Fibroblast of mammary gland (primary cell): ENCODE data around the gene LIPM.
A peak's percentile ranks its signal among the peaks of the same experiment; 100 is the strongest.

Experiments used
- DNase-seq: peaks from one replicate; pipeline ENCODE4 v3.0.0-alpha.2; 2010; ENCODE audit warnings: low read depth
- H3K4me3 ChIP-seq: 2 replicates; pipeline ENCODE4 v1.5.1; 2011; ENCODE audit warnings: low read depth, mild to moderate bottlenecking, low read length, moderate library complexity; ENCODE audit not compliant: control insufficient read depth
- TF ChIP-seq, protein P1 (sequence below): conservative IDR thresholded peaks from 2 replicates; pipeline ENCODE4 v1.5.1; 2011; ENCODE audit warnings: low read depth, low read length, inconsistent platforms; ENCODE audit not compliant: control insufficient read depth, insufficient read depth

Gene LIPM

DNA sequence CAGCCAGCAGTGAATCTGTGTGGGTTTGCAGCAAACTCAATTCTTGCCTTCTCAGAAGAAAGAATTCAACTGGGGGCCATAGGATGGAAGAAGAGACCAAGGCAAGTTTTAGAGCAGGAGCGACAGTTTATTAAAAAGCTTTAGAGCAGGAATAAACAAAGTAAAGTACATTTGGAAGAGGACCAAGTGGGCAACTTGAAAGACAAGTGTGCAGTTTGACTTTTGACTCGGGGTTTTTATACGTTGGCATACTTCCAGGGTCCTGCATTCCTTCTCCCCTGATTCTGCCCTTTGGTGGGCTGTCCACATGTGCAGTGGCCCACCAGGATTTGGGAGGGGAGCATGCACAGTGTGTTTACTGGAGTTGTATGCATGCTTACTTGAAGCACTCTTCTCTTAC lies 52.2 kb downstream of the LIPM start:
- TF ChIP-seq, protein P1, sequence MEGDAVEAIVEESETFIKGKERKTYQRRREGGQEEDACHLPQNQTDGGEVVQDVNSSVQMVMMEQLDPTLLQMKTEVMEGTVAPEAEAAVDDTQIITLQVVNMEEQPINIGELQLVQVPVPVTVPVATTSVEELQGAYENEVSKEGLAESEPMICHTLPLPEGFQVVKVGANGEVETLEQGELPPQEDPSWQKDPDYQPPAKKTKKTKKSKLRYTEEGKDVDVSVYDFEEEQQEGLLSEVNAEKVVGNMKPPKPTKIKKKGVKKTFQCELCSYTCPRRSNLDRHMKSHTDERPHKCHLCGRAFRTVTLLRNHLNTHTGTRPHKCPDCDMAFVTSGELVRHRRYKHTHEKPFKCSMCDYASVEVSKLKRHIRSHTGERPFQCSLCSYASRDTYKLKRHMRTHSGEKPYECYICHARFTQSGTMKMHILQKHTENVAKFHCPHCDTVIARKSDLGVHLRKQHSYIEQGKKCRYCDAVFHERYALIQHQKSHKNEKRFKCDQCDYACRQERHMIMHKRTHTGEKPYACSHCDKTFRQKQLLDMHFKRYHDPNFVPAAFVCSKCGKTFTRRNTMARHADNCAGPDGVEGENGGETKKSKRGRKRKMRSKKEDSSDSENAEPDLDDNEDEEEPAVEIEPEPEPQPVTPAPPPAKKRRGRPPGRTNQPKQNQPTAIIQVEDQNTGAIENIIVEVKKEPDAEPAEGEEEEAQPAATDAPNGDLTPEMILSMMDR = no peak
- no peak overlapping the region for H3K4me3 ChIP-seq
- no peak for DNase-seq

DNA sequence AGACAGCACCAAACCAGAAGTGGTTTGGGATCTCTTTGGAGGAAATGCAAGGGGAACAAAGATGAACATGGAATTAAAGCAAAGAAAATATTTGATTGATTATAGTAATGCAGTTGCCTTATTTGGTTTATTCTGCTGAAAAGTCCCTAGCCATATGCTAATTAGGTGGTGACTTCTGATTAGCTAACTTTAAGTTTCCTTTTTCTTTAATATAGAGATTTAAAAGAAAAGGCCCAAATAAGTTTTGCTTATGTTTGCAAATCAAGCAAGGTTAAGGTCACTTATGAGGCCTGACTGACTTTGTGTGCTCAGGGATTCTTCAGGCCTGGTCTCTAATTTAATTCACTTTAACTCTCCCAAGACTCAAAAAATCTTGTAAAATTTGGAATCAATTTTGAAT lies 55.3 kb downstream of the LIPM start:
- no peak overlapping the region for H3K4me3 ChIP-seq
- DNase-seq = no peak
- TF ChIP-seq, protein P1 = no peak

DNA sequence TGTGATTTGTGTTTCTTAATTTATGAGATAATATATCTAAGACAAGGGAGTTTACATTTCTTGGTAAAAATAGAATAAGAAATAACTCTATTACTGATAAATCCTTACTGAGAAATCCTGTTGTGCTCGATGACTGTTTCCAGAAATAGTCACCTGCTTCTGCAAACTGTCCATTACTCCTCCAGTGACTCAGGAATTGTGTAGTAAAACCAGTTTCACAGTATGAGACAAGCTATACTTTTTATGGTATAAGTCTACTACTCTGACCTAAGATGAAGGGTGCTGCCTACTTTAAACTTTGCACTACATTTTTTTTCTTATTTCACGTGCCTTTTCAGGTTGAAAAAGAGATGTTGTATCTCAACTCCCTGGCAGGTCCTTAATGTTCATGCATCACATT lies 56.0 kb downstream of the LIPM start:
- TF ChIP-seq, protein P1 = no peak
- no peak for DNase-seq

DNA sequence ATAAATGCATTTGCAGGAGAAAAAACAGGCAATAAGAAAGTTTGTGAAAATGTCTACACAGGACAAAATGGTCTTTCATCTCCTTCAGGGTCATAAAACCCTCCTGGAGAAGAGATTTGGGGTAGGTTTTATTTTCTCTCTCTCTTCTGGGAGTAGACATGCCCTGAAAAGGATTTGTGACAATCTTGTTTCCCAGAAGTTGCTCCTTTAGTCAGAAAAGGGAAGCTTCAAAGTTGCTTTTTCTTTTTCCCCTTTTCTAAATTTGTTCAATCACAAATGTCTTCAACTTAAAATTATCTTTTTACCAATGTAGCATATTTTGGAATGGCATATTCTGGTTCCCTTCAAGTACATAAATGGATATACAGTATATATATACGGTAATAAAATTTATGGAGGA lies 58.5 kb downstream of the LIPM start:
- no peak overlapping the region for H3K4me3 ChIP-seq
- no peak for DNase-seq
- TF ChIP-seq, protein P1 = no peak

More for the DNA sequence above, 56.0 kb downstream of the LIPM start:
- no peak overlapping the region for H3K4me3 ChIP-seq

DNA sequence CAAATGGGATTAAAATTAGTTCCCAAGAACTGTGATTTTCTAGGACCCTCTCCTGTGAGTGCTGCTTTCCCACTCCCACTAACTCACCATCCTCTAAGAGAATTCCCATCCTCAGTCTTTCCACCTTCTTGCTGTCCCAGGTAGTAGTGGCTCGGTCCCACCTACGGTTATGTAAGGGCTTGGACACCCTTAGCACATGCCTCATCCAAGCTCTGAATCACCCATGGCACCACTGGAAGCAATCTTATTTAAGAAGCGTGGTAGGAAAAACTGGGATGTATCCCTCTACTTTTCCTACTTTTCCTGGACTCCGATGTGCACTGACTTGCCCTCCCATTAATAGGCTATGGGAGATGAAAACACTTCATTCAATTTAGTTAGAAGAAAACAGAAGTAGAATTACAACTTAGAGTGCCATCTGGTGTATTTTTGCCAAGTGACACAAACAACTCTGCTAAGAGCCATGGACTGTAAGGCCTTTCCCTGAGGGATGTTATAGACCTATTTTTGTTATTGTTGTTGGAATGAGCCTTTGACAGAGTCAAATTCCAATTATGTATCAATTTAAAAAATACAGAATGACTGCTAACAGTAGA lies 62.8 kb downstream of the LIPM start:
- TF ChIP-seq, protein P1 = peak; percentile 27
- peak; percentile 35 for DNase-seq
- no peak overlapping the region for H3K4me3 ChIP-seq

DNA sequence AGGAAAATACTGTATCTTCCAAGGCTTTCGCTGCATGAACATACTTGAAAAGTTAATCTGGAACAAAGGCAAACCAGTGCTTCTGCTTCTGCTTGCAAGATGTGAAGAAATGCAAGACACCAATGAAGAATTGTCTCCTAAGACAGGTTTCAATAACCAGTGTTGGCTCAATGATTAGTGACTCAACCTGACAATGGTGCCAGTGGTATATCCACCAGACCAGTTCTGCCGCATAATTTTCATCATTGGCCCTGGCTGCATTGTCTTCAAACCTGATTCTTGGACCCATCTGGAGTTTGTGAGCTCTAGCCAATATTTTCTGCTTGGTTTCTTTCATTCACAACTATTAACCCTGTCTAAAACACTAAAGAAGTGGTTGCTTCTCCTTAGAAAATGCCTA lies 63.9 kb downstream of the LIPM start:
- DNase-seq = no peak
- H3K4me3 ChIP-seq = no peak overlapping the region
- TF ChIP-seq, protein P1 = no peak

DNA sequence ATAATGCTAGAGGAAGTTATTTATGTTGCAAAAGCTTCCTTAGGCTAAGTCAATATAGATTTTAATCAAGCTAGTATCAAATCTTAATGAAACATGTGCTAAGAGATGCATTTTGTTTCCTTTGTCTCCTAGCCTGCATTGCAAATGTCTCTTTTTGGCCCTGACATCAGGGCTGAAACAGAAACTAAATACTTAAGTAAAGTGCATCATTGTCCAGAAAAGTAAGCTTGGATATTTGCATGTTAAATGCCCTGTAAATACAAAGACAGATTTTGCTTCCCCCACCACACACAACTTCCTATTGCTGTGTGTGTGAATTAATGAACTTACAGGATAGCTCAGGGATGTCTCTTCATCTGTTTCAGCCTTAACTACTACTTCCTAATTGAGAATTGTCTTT lies 67.6 kb downstream of the LIPM start:
- no peak for DNase-seq
- TF ChIP-seq, protein P1 = no peak
- no peak overlapping the region for H3K4me3 ChIP-seq
